Measurements from ENCODE around the gene UNC79.
"Not testable (repeated sequence)": the region's sequence is repeated elsewhere in the genome, so short reads cannot be mapped to it uniquely, and the experiment has no call there.

The UNC79 gene

DNA sequence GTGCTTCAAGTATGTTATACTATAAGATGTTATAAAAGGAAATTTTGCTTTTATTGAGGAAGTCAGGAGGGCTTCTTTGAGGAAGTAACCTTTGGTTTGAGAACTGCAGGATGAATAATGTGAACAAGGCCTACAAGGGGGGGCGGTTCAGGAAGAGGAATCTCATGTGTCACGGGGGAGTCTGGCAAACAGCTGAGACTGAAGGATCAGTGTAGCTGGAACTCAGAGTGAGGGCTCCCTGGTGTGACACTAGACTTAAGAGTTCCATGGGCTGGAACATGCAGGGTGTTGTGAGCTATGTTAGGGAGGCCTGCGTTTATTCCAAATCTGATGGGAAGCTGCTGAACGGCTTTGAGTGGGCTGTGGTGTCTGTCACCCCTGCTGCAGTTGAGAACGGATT lies 62.3 kb downstream of the UNC79 start:
- no peak for DNase-seq (ENCODE audit: extremely low read depth in 1 of 2, low read depth in 1 of 2)

DNA sequence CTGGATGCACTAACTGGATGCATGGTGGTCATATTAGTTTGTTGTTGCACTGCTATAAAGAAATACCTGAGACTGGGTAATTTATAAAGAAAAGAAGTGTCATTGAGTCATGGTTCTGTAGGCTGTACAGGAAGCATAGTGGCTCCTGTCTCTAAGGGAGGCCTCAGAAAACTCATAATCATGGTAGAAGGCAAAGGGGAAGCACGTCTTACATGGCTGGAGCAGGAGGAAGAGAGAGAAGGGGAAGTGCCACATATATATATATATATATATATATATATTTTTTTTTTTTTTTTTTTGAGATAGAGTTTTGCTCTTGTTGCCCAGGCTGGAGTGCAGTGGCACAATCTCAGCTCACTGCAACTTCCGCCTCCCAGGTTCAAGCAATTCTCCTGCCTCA lies 62.9 kb downstream of the UNC79 start:
- DNase-seq (ENCODE audit: extremely low read depth in 1 of 2, low read depth in 1 of 2): not testable (repeated sequence)

DNA sequence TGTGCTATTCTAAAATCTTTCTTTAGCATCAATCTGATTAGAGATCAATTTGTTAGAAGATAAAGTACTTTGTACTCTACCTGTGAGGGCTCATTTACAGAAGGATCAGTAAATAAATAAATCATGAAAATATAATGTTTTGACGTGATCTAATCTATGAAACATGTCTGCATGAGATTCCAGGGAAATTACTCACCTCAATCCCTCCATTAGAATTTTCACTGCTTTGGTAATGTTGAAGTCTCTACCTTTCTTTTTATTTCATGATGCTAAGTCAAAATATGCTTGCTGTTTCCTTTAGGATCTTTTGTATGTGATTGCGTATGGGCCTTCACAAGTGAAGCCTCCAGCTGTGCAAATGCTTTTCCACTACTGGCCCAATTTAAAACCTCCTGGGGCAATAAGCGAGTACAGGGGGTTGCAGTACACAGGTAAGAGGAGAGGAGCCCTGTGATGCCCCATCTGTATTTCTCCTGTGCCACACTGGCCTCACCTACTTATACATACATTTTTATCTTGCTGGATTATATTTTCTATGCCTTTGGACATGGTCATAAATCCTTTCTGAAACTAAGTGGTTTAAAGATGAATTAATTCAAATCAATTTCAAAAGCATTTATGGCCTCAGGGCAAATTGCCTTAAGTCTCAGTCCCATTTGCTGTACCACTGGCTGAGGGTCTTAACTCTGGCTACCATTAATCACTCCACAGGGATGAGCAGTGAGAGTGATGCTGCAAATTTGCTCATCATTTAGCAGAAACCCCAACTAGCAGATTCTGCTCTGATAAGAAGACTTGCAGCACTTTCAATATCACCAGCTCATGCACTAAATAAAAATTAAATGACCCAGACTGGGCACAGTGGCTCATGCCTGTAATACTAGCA lies 66.4 kb downstream of the UNC79 start:
- no peak for DNase-seq (ENCODE audit: extremely low read depth in 1 of 2, low read depth in 1 of 2)

DNA sequence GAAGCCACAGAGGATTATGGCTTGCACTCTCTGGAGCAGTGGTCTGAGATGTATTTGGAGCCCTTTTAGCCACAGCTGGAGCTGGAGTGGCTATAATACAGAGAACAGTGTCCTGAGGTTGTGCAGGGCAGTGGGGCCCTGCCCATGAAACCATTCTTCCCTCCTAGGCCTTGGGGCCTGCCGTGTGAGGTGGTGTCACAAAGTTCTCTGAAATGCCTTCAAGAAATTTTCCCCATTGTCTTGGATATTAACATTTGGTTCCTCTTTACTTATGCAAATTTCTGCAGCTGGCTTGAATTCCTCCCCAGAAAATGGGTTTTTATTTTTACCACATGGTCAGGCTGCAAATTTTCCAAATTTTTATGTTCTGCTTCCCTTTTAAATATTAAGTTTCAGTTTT lies 79.3 kb downstream of the UNC79 start:
- DNase-seq (ENCODE audit: extremely low read depth in 1 of 2, low read depth in 1 of 2): no peak

DNA sequence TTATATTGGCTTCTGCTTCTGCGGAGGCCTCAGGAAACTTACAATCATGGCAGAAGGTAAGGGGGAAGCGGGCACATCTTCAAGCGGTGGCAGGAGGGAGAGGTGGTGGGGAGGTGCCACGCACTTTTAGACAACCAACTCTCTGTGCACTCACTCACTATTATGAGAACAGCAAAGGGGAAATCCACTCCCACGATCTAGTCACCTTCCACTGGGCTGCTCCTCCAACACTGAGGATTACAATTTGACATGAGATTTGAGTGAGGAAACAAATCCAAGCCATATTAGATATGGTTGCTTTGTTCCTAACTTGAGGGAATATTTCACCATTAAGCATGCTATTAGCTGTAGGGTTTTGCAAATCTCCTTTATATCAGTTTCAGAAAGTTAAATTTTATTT lies 80.3 kb downstream of the UNC79 start:
- DNase-seq (ENCODE audit: extremely low read depth in 1 of 2, low read depth in 1 of 2): no peak

DNA sequence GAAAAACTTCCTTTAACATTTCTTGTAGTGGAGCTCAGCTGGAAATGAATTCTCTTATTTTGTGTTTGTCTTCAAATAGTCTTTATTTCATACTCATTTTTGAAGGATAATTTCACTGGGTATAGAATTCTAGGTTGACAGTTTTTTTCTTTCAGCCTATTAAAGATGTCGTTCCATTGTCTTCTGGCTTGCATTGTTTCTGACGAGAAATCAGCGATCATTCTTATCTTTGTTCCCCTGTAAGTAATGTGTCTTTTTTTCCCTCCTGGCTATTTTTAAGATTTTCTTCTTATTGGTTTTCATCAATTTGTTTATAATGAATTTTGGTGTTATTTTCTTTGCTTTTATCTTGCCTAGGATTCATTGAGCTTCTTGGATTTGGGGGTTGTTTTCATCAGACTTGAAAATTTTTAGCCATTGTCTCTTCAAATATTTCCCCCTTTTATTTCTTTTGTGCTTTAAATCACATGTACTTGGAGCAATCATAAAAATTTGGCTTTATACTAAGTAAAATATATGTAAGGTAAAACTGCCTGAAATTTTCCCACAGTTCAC lies 89.4 kb downstream of the UNC79 start:
- DNase-seq (ENCODE audit: extremely low read depth in 1 of 2, low read depth in 1 of 2): no peak

DNA sequence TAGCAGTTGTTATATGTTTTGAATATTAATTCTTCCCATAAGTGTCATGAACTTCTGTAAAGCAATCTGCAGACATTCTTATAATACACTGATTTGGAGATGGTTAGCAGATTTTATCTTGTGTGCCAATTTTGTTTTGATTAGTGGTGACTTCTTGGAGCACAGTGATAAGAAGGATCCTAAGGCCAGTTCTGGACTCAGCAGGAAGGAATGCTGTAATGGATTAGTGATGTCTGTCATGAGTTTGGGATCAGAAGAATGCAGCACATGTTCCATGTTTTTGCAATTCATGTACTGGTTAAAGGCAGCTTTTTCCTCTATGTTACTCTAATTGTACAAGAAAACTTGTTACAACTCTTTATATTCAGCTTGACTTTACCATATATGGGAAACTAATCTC lies 91.5 kb downstream of the UNC79 start:
- no peak for DNase-seq (ENCODE audit: extremely low read depth in 1 of 2, low read depth in 1 of 2)

DNA sequence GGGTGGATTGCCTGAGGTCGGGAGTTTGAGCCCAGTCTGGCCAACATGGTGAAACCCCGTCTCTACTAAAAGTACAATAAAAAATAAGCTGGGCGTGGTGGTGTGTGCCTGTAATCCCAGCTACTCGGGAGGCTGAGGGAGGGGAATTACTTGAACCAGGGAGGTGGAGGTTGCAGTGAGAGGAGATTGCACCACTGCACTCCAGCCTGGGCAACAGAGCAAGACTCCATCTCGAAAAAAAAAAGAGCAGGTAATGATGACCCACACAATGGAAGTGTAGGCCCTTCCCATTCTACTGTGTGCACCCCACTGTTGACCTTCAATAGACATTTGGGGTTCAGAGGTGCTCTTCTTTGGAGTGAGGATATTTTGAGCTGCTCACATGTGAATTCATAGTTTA lies 94.5 kb downstream of the UNC79 start:
- DNase-seq (ENCODE audit: extremely low read depth in 1 of 2, low read depth in 1 of 2): not testable (repeated sequence)

DNA sequence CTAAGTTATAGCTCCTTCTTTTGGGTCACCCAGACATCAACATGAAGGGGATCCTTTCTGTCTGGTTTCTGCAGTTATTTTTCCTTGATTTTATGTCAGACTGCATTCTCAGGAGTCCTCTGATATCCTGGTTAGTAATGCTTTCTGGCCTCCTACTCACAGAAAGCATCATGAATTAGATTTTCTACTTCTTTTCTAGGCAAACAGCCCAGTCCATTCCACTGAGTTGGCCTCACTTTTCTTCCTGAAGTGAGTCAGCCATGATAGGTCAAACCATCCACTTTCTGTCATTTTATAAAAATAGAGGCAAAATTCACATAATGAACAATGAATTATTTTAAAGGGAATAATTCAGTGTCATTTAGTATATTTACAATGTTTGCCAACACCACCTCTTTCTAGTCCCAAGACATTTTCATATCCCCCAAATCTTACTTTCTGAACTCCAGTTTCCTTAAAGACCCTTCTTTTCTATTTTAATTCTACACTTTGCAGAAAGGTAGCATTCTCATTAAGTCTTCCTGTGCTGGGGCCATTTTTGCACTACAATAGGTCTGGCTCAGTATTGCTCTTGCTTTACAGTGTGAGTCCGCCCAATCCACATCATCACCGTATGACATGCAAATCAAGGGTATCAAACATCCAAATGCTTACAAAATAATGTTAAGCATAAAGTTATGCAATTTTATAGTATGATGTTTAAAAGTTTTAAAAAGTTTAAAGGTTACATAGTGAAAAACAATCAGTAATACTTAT lies 95.1 kb downstream of the UNC79 start:
- no peak for DNase-seq (ENCODE audit: extremely low read depth in 1 of 2, low read depth in 1 of 2)

DNA sequence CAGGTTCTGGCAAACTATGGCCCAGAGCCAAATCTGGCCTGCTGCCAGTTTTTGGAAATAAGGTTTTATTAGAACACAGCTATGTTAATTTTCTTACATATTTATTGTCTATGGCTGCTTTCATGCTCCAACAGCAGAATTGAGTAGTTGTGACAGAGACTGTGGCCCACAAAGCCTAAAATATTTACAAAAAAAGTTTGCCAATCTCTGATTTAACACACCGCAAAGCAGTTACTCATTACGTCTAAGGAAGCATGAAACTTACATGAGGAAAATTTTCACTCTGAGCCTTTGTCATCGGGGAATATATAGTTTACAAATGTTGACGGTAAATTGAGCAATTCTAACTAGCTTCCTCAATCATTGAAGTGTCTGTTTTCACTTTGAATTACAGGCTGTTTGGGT lies 96.5 kb downstream of the UNC79 start:
- DNase-seq (ENCODE audit: extremely low read depth in 1 of 2, low read depth in 1 of 2): no peak

DNA sequence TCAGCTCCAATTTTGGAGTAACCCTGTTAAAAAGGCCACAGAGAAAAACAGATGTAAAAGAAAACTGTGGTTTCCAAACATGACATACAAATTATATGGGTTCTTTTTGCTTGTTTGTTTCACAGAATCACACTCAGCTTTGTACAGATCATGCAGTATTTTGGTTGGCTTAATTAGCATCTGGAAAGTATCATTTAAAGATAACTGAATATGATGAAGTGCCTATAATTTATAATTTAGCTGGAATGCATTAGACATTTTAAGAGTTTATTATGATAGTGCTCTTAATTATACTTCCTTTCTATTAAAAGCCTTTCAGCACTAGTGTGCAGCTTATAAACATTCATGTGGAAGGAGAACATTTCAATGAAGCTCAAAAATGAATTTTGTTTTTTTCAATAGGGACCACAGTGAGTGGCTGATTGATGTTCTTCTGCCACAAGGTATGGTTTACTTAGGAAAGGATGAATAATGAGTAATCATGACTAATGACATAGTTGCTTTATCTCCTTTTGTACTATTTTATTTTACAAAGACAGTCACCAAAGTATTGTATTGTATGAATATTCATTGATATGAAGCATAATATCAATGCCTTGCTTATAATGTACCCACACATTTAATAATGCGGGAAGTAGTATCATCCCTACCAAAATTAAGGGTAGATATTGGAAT lies 98.3 kb downstream of the UNC79 start:
- no peak for DNase-seq (ENCODE audit: extremely low read depth in 1 of 2, low read depth in 1 of 2)

DNA sequence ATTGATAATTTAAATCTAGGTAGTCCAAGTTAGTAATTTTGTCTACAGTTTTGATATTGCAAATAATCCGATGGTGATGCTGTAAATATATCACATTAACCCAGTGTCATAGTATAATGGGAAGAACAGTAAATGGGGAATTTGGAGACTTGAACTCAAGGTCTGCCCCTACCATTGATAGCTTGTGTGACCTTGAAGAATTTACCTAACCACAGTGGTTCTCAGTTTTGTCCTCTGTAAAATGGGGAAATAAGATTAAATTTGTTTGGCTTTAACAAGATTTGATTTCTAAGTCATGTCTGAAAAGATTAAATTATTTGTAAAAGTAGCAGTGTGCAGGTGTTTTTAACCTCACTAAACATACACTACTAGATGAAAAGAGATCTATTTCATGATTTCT lies 100.9 kb downstream of the UNC79 start:
- no peak for DNase-seq (ENCODE audit: extremely low read depth in 1 of 2, low read depth in 1 of 2)

DNA sequence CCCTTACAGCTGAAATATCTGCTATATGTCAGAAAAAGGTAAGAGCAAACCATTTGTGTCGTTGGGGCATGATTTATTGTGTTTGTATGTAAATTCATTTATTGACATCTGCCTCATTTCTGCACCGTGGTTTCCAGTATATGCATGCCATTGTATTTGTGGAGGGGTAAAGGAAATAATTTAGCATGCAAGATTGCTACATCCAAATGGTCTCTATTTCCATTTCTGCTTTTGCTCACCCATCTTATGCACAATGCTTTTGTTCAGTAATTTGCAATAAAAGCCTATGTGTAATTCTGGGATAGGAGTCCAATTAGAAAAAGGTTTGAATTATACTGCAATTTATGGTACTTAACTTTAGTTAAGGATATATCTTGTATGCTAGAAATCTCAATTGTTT lies 101.8 kb downstream of the UNC79 start:
- no peak for DNase-seq (ENCODE audit: extremely low read depth in 1 of 2, low read depth in 1 of 2)

DNA sequence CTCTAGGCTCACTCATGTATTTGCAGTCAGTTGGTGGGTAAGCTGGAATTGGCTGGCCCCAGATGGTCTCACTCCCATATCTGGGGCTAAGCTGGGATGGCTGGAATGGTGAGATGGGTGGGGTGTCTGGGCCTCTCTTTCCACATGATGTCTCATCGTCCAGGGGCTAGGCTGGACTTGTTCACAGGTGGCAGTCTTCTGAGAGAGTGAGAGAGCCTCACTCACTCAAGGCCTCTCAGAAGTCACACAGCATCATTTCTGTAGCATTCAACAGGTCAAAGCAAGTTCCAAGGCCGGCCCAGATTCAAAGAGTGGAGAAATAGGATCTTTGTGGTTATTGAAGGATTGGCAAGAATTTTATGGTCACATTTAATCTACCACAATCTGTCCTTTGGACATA lies 102.7 kb downstream of the UNC79 start:
- DNase-seq (ENCODE audit: extremely low read depth in 1 of 2, low read depth in 1 of 2): no peak

DNA sequence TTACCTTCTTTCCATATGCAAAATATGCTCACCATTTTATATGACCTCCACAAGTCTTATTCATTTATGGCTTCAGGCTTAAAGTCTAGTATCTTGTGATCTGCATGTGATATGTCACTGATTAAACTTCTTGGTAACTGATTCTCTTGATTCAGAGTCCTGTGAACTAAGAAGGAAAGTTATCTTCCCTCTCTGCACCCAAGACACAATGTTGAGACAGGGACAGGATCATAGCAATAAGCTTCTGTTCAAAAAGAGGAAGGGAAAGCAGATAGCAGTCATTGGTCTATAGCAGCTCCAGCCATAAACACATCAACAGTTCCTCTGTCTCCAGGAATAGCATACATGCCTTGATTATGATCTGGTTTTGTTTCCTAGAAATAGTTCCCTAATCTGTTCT lies 103.1 kb downstream of the UNC79 start:
- no peak for DNase-seq (ENCODE audit: extremely low read depth in 1 of 2, low read depth in 1 of 2)

DNA sequence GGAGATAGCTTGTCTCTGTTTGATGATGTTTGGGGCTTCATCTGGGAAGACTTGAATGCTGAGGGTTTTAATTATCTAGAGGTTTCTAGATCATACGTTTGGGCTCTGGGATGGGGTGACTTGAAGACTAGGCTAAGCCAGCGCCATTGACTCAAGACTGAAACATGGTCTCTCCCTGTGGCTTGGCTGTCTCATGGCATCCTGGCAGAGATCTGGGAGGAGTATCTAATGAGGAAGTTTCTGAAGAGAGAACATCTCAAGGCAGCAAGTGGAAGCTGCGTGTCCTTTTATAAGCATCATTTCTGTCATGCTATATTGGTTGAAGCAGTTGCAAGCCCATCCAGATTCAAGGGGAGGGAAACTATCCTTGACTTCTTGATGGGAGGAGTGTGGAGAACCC lies 104.8 kb downstream of the UNC79 start:
- DNase-seq (ENCODE audit: extremely low read depth in 1 of 2, low read depth in 1 of 2): no peak

DNA sequence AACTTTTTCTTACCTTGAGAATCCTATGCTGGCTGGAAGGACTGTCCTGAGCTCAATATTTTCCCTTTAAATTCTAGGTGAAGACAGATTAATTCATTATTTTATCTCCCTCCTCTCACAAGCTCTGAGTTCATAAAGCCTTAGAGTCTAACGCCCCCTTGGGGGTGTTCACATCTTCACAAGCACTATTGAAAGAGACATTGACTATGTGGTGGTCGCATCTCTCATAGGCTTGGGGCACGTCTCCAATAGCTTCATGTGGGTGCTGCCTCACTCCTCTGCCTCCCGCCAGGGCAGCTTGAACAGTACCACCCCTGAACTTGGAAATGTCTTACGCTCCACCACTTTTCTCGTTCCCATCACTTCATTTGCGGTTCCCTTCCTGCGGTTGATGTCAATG lies 106.2 kb downstream of the UNC79 start:
- no peak for DNase-seq (ENCODE audit: extremely low read depth in 1 of 2, low read depth in 1 of 2)

DNA sequence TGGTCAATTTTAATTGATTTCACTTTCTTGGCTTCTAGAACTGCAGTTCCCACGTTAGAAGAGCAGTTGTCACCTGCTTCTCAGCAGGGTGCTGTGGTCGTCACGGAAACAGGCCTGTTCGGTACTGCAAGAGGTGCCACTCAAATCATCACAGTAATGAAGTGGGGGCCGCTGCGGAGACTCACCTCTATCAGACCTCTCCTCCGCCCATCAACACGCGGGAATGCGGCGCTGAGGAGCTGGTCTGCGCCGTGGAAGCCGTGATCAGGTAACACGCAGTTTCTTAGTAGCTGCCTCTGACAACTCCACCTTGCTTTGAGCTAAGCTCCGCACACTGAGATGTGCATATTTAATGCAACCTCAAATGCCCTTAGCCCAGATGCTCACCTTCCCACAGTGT lies 107.2 kb downstream of the UNC79 start:
- no peak for DNase-seq (ENCODE audit: extremely low read depth in 1 of 2, low read depth in 1 of 2)

DNA sequence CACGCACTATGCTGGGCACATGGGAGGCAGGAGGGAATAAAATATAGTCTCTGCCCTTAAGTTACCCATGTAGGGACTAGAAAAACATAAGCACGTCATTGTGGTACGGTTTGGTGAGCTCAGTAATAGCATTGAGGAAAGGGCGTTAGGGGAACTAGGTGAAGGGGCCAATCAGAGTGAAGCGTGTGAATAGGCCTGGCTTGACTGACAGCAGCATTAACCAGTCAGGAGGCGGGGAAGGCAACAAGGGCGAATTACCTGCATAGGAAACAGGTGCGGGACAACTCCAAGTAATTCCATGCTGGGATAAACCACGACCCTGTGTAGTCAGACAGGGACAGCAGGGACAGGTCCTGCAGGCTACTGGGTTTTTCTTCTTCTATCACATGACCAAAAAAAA lies 107.7 kb downstream of the UNC79 start:
- DNase-seq (ENCODE audit: extremely low read depth in 1 of 2, low read depth in 1 of 2): no peak

DNA sequence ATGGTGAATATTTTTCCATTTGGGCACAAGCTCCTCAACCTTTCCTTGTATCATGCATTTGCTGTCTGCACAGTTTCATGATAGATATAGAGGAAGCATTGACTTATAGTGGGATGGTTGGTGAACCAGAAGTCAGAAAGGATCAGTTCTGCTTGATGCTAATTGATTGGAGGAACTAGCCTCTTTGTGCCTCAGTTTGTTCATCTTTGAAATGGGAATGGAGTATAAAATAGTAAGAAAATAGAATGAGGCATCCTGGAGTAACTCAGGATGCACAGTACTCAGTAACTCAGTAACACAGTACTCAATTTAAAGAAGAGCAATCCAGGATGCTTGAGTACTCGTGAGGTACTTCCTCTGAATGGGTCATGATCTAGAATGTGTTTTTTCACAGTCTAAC lies 109.5 kb downstream of the UNC79 start:
- no peak for DNase-seq (ENCODE audit: extremely low read depth in 1 of 2, low read depth in 1 of 2)

DNA sequence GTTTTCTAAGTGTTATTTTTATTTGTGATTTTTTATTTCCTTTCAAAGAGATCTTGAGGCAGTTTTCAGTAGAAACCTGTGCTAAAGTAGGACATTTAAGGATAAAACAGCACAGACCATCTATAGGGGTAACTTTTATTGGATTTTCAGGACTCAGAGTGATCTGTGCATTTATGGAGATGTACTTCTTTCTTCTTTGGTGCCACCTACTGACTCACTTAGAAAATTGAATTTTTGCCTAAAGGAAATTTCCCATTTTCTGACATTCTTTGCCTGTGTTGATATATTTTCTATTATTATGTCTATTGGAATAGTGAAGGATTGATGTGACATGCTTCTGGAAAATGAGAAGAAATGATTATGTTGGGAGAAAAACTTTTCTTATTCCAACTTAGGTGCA lies 113.0 kb downstream of the UNC79 start:
- no peak for DNase-seq (ENCODE audit: extremely low read depth in 1 of 2, low read depth in 1 of 2)

Data from activated CD8-positive, alpha-beta memory T cell treated with anti-CD3 and anti-CD28 coated beads for 1 hour (primary cell).